H9 (cell line): ENCODE results near the gene ZNF366. TPM values are rescaled to one million over a fixed set of nuclear protein-coding genes. Genes with fewer than 3 reads are reported as not detected.

Source experiments
- DNase-seq: peaks from one replicate; pipeline ENCODE4 v3.0.0-alpha.2; 2017
- H2AFZ ChIP-seq: one replicate; pipeline ENCODE4 v1.6.1; 2013; ENCODE audit warnings: mild to moderate bottlenecking, low read length, control low read depth, moderate library complexity
- H2AK5ac ChIP-seq: 2 replicates; pipeline ENCODE4 v1.6.1; 2013; ENCODE audit warnings: low read length, control low read depth, mixed read lengths; ENCODE audit not compliant: insufficient read length
- H2BK120ac ChIP-seq: one replicate; pipeline ENCODE4 v1.6.1; 2013; ENCODE audit warnings: low read depth, mild to moderate bottlenecking, low read length, control low read depth, inconsistent platforms; ENCODE audit not compliant: poor library complexity, severe bottlenecking
- H2BK12ac ChIP-seq: 2 replicates; pipeline ENCODE4 v1.6.1; 2013; ENCODE audit warnings: low read length, control low read depth, mixed read lengths, low read depth; ENCODE audit not compliant: insufficient read length
- H2BK15ac ChIP-seq: 2 replicates; pipeline ENCODE4 v1.6.1; 2013; ENCODE audit warnings: low read depth, low read length, control low read depth
- H2BK20ac ChIP-seq: one replicate; pipeline ENCODE4 v1.6.1; 2013; ENCODE audit warnings: low read depth, mild to moderate bottlenecking, low read length, control low read depth, inconsistent platforms; ENCODE audit not compliant: poor library complexity, severe bottlenecking
- H2BK5ac ChIP-seq: 2 replicates; pipeline ENCODE4 v1.6.1; 2013; ENCODE audit warnings: low read length, control low read depth, mixed read lengths; ENCODE audit not compliant: insufficient read length
- H3K14ac ChIP-seq: 2 replicates; pipeline ENCODE4 v1.6.1; 2013; ENCODE audit warnings: low read length, control low read depth; ENCODE audit not compliant: insufficient read depth
- H3K18ac ChIP-seq: 2 replicates; pipeline ENCODE4 v1.6.1; 2013; ENCODE audit warnings: low read depth, mild to moderate bottlenecking, mixed read lengths, low read length, control low read depth; ENCODE audit not compliant: insufficient read length
- H3K23ac ChIP-seq: 2 replicates; pipeline ENCODE4 v1.6.1; 2013; ENCODE audit warnings: low read length, control low read depth, mixed read lengths, low read depth; ENCODE audit not compliant: insufficient read length
- H3K23me2 ChIP-seq: 2 replicates; pipeline ENCODE4 v1.6.1; 2013; ENCODE audit warnings: low read depth, mild to moderate bottlenecking, mixed read lengths, low read length, control low read depth; ENCODE audit not compliant: insufficient read length, poor library complexity, severe bottlenecking
- H3K27ac ChIP-seq: 2 replicates; pipeline ENCODE4 v1.5.1; 2013; ENCODE audit warnings: low read length, control low read depth, mixed read lengths, low read depth; ENCODE audit not compliant: insufficient read length
- H3K27me3 ChIP-seq: 2 replicates; pipeline ENCODE4 v1.6.1; 2013; ENCODE audit warnings: low read length, control low read depth, inconsistent platforms; ENCODE audit not compliant: insufficient read depth
- H3K4ac ChIP-seq: 2 replicates; pipeline ENCODE4 v1.6.1; 2013; ENCODE audit warnings: low read depth, mild to moderate bottlenecking, control low read depth, inconsistent platforms, low read length, moderate library complexity
- H3K4me1 ChIP-seq: 2 replicates; pipeline ENCODE4 v1.6.1; 2013; ENCODE audit warnings: low read length, control low read depth, inconsistent platforms; ENCODE audit not compliant: insufficient read depth
- H3K4me2 ChIP-seq: 2 replicates; pipeline ENCODE4 v1.6.1; 2013; ENCODE audit warnings: low read length, control low read depth, mixed read lengths; ENCODE audit not compliant: insufficient read length, insufficient read depth
- H3K56ac ChIP-seq: 2 replicates; pipeline ENCODE4 v1.6.1; 2013; ENCODE audit warnings: low read depth, mild to moderate bottlenecking, mixed read lengths, low read length, control low read depth; ENCODE audit not compliant: insufficient read length
- H3K79me1 ChIP-seq: 2 replicates; pipeline ENCODE4 v1.6.1; 2013; ENCODE audit warnings: low read depth, mild to moderate bottlenecking, moderate library complexity, low read length, control low read depth, inconsistent platforms; ENCODE audit not compliant: insufficient read depth, poor library complexity, severe bottlenecking
- H3K79me2 ChIP-seq: 2 replicates; pipeline ENCODE4 v1.6.1; 2013; ENCODE audit warnings: low read length, control low read depth, inconsistent platforms; ENCODE audit not compliant: insufficient read depth
- H3K9ac ChIP-seq: 2 replicates; pipeline ENCODE4 v1.6.1; 2013; ENCODE audit warnings: low read length, control low read depth, mixed read lengths; ENCODE audit not compliant: insufficient read length; ENCODE audit errors: extremely low read depth
- H3K9me3 ChIP-seq: one replicate; pipeline ENCODE4 v1.6.1; 2013; ENCODE audit warnings: low read depth, low read length, inconsistent platforms; ENCODE audit not compliant: control insufficient read depth
- H3T11ph ChIP-seq: one replicate; pipeline ENCODE4 v1.6.1; 2013; ENCODE audit warnings: mild to moderate bottlenecking, low read length, control low read depth, inconsistent platforms
- H4K20me1 ChIP-seq: one replicate; pipeline ENCODE4 v1.6.1; 2013; ENCODE audit not compliant: control insufficient read depth, insufficient read length, insufficient read depth
- H4K5ac ChIP-seq: 2 replicates; pipeline ENCODE4 v1.6.1; 2013; ENCODE audit warnings: low read depth, mild to moderate bottlenecking, mixed read lengths, low read length, control low read depth; ENCODE audit not compliant: insufficient read length
- H4K8ac ChIP-seq: replicated peaks from 2 replicates; pipeline ENCODE4 v1.6.1; 2013; ENCODE audit warnings: low read length, control low read depth, mixed read lengths, low read depth; ENCODE audit not compliant: insufficient read length
- H4K91ac ChIP-seq: 2 replicates; pipeline ENCODE4 v1.6.1; 2013; ENCODE audit warnings: low read depth, mild to moderate bottlenecking, moderate library complexity, mixed read lengths, low read length, control low read depth; ENCODE audit not compliant: insufficient read length
- H3K27ac Mint-ChIP-seq, 3 experiments: 2 replicates in 2 of 3; 3 replicates in 1 of 3; pipeline ENCODE4 v1.8.0; 2020 to 2021; ENCODE audit warnings: mixed read lengths in 3 of 3, mild to moderate bottlenecking in 1 of 3, moderate library complexity in 1 of 3
- H3K27me3 Mint-ChIP-seq: 2 replicates; pipeline ENCODE4 v1.8.0; 2021; ENCODE audit warnings: low read depth, mild to moderate bottlenecking, moderate library complexity, mixed read lengths
- H3K36me3 Mint-ChIP-seq, 3 experiments: 2 replicates in 2 of 3; 3 replicates in 1 of 3; pipeline ENCODE4 v1.8.0; 2020 to 2021; ENCODE audit warnings: low read depth in 3 of 3, mixed read lengths in 3 of 3; ENCODE audit not compliant: insufficient read depth in 1 of 3
- H3K4me1 Mint-ChIP-seq, 2 experiments: 2 replicates each; pipeline ENCODE4 v1.8.0; 2020; ENCODE audit warnings: mixed read lengths in 2 of 2
- H3K4me3 Mint-ChIP-seq, 2 experiments: 2 replicates in 1 of 2; 3 replicates in 1 of 2; pipeline ENCODE4 v1.8.0; 2020 to 2021; ENCODE audit warnings: mild to moderate bottlenecking in 2 of 2, mixed read lengths in 2 of 2, moderate library complexity in 1 of 2
- H3K9me3 Mint-ChIP-seq, 2 experiments: 2 replicates in 1 of 2; 3 replicates in 1 of 2; pipeline ENCODE4 v1.8.0; 2020; ENCODE audit warnings: mild to moderate bottlenecking in 2 of 2, mixed read lengths in 2 of 2, moderate library complexity in 1 of 2
- CTCF ChIP-seq: fragments of 200-600 bp; sonication (generic); conservative IDR thresholded peaks from 3 replicates; pipeline ENCODE4 v1.8.0; 2021; ENCODE audit warnings: antibody characterized with exemption, mild to moderate bottlenecking
- WGBS: extraction: QIAGEN DNeasy Blood & Tissue Kit; methylation state at CpG from one replicate; pipeline ENCODE4 v1.1.7; 2013; ENCODE audit warnings: missing lambda C conversion rate, low lambda C conversion rate, mixed read lengths; ENCODE audit not compliant: insufficient read length; ENCODE audit errors: extremely low coverage; 5-methylcytosine and 5-hydroxymethylcytosine counted together
- total RNA-seq: library from RNA; stranded (reverse); gene quantifications from 2 replicates; pipeline ENCODE4 v1.2.1, GENCODE V29; 2021

Gene ZNF366
- total RNA-seq, 1 experiment from 2014 or later: not detected

- Histone ChIP-seq H2BK120ac (no peak overlapping the region), H3K14ac (no peak overlapping the region), H3K27ac (no peak overlapping the region), H3K9ac (no peak overlapping the region), H3K56ac (no peak overlapping the region), H2BK12ac (no peak overlapping the region), H2AK5ac (no peak overlapping the region), H3K23ac (no peak overlapping the region), H3T11ph (no peak overlapping the region), H3K4me1 (no peaks in the 10 kb centered on the region), H2BK15ac (no peak overlapping the region), H3K23me2 (no peaks in the 10 kb centered on the region), H3K4ac (no peak overlapping the region), H3K18ac (no peak overlapping the region), H4K91ac (no peak overlapping the region), H4K8ac (no peak overlapping the region), H3K27me3 (no peaks in the 10 kb centered on the region), H2BK20ac (no peak overlapping the region), H3K79me1 (no peaks in the 10 kb centered on the region), H2AFZ (no peak overlapping the region), H3K9me3 (no peaks in the 10 kb centered on the region), H4K5ac (no peak overlapping the region), H2BK5ac (no peak overlapping the region), H3K4me2 (no peak overlapping the region), H4K20me1 (no peaks in the 10 kb centered on the region), H3K79me2 (no peaks in the 10 kb centered on the region)
- no peak for DNase-seq
- no peaks in the 10 kb centered on the region for H3K36me3 Mint-ChIP-seq
- H3K9me3 Mint-ChIP-seq: no peaks in the 10 kb centered on the region
- H3K27ac Mint-ChIP-seq: no peak overlapping the region
- WGBS: no CpG with 5 or more reads among the region's 3 CpGs
- no peak overlapping the region for H3K4me3 Mint-ChIP-seq
- no peaks in the 10 kb centered on the region for H3K4me1 Mint-ChIP-seq
- TF ChIP-seq CTCF: no peak
- peaks cover 5% of the 10 kb centered on the region for H3K27me3 Mint-ChIP-seq
Observed at GRCh38 chr5:72434781-72435437, 72.3 kb downstream of the ZNF366 start.
